HG02763 (cell line): Measurements from ENCODE around the gene SEMA6C.
A peak's percentile ranks its signal among the peaks of the same experiment; 100 is the strongest.
"Not testable (repeated sequence)": the region's sequence is repeated elsewhere in the genome, so short reads cannot be mapped to it uniquely, and the experiment has no call there.

ENCODE experiments used
- ATAC-seq: cut with Tn5 transposase; IDR thresholded peaks from one replicate; pipeline ENCODE4 v1.9.1; 2021; ENCODE audit warnings: mild to moderate bottlenecking, moderate library complexity; ENCODE audit not compliant: unreplicated experiment

SEMA6C gene, protein sequence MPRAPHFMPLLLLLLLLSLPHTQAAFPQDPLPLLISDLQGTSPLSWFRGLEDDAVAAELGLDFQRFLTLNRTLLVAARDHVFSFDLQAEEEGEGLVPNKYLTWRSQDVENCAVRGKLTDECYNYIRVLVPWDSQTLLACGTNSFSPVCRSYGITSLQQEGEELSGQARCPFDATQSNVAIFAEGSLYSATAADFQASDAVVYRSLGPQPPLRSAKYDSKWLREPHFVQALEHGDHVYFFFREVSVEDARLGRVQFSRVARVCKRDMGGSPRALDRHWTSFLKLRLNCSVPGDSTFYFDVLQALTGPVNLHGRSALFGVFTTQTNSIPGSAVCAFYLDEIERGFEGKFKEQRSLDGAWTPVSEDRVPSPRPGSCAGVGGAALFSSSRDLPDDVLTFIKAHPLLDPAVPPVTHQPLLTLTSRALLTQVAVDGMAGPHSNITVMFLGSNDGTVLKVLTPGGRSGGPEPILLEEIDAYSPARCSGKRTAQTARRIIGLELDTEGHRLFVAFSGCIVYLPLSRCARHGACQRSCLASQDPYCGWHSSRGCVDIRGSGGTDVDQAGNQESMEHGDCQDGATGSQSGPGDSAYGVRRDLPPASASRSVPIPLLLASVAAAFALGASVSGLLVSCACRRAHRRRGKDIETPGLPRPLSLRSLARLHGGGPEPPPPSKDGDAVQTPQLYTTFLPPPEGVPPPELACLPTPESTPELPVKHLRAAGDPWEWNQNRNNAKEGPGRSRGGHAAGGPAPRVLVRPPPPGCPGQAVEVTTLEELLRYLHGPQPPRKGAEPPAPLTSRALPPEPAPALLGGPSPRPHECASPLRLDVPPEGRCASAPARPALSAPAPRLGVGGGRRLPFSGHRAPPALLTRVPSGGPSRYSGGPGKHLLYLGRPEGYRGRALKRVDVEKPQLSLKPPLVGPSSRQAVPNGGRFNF

GRCh38 chr1:151146412-151147131 lies at the start of gene SEMA6C:
Gene SEMA6C, minus strand, starts transcription at chr1:151146631. Its CDS starts 4,010 bp downstream, at chr1:151142621.
- peak; percentile 99 for ATAC-seq

DNA sequence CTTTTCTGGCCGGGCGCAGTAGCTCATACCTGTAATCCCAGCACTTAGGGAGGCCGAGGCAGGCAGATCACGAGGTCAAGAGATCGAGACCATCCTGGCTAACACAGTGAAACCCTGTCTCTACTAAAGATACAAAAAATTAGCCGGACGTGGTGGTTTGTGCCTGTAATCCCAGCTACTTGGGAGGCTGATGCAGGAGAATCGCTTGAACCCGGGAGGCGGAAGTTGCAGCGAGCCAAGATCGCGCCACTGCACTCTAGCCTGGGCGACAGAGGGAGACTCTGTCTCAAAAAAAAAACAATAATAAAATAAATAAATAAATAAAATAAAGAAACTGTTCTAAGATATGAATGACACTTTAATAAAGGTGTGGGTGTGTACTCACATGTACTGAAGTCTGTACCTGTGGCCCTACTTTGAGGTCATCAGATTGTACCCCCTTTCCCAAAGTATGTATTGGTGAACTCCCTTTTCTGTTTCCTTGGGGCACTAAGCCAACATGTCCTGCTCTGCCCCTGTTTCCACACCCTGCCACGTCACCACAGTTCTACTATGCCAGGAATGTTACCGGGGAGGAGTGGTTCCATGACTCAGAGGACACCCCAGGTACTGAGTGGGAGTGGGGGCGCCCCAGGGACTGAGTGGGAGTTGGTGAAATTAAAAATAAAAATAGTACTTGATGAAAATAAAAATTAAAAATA lies 48.6 kb upstream of the SEMA6C start:
- not testable (repeated sequence) for ATAC-seq

DNA sequence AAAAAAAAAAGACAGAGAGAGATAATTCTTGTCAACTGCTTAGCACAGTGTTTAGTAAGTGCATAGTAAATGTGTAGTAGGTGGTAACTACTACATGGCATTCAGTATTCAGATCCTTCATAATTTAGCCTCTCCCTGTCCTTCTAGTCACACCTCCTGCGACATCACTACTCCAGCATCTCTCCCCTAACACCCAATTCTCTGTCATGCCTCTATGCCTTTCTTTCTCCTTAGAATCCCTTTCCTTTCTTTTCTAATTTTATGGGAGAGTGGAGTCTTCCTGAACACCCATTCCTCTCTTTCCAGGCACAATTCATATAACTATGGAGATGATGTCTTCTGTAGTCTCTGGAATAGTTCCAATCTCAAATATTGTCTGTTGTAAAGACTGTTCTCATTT lies 47.4 kb upstream of the SEMA6C start:
- ATAC-seq: no peak

DNA sequence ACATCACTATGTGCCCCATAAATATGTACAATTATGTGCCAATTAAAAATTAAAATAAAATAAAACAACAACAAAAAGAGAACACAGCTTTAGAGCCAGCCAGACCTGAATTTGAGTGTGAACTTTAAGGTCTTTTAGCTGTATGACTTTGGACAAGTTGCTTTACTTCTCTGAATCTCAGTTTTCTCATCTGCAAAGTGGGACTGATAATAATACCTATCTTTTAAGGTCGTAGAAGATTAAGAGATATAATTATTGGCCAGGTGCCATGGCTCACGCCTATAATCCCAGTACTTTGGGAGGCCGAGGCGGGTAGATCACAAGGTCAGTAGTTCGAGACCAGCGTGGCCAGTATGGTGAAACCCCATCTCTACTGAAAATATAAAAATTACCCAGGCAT lies 46.9 kb upstream of the SEMA6C start:
- no peak for ATAC-seq

DNA sequence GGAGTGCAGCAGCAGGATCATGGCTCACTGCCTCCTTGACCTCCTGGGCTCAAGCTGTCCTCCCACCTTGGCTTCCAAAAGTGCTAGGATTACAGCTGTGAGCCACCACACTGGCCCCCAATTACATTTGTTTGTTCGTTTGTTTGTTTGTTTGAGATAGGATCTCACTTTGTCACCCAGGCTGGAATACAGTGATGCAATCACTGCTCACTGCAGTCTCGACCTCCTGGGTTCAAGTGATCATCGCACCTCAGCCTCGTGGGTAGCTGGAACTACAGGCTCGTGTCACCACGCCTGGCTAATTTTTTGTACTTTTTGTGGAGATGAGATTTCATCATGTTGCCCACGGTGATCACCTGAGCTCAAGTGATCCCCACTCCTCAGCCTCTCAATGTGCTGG lies 45.6 kb upstream of the SEMA6C start:
- ATAC-seq: no peak

DNA sequence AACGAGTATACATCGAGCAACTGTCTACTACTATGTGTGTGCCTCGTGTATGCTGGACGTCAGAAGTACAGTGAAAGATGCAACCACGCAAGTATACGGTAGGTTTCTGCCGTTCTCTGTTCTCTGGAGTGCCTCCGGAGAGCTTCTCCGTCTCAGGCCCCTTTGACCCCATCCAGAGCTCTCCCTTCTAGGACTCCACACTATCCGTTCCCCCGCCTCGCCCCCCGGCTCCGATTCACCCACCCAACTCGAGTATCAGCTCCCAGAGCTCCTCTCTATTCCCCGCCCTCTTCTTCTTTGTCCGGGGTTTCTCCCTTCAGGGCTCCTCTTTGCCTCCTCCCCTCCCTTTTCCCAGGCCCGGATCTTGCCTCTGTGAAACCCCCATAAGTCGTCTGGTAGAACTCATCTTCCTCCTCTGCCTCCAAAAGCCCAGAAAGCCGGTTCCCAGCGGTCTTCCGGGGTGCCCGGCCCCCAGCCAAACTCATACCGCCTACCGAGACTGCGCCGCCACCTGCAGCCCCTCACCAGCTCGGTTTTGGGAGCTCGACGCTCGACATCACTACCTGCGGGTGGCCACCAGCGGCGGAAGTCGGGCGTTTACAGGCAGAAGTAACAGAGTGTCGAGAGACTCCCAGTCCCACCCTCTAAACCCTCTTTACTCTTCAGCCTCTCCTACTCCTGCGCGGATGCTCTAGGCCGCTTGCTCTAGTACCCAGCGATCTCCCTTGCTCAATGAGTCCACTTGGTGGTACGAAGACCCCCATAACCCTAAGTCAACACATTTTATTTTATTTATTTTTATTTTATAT lies 43.4 kb upstream of the SEMA6C start, which contains the start of gene VPS72:
VPS72 (minus strand) TSS at position 561 of the 809 bp plus-strand sequence; CDS start at position 485, 76 bp downstream.
- peak; percentile 84 for ATAC-seq

DNA sequence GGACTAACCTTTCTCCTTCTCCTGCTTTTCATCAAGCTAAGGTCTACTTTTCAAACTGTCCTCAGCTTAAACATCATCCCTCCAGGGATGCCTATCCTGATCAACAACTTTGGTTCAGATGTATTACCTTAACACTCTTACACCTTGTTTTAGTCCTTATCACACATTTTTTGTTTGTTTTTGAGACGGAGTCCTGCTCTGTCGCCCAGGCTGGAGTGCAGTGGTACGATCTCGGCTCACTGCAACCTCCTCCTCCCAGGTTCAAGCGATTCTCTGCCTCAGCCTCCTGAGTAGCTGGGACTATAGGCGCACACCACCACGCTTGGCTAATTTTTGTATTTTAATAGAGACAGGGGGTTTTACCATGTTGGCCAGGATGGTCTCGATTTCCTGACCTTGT lies 42.2 kb upstream of the SEMA6C start:
- ATAC-seq: not testable (repeated sequence)

- ATAC-seq: no peak
Measured at GRCh38 chr1:151187205-151187604, 40.8 kb upstream of the SEMA6C start.

- no peak for ATAC-seq
Measured at GRCh38 chr1:151184211-151184610, 37.8 kb upstream of the SEMA6C start.

- ATAC-seq: no peak
Measured at GRCh38 chr1:151176514-151177045, 30.1 kb upstream of the SEMA6C start.

DNA sequence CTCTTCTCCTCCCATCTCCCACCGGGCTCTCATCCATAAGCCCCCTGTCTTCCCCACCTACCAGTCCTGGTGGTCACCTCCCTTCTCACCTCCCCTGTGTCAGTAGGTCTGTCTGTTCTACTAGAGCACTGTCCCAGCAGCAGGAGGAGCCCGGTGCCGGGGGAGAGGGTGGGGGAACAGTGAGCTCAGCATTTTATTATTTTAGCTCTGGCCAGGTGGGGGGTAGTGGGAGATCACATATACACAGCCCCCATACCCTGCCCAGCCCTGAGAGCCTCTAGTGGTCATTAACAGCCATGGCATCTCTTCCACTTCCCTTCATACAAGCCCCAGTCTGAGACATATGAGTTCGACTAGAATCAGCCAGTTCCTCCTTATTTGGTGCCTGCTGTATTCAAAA lies 29.4 kb upstream of the SEMA6C start, which contains the start of gene TMOD4:
TMOD4 (minus strand) TSS at position 119 of the 400 bp plus-strand sequence. CDS start 1,106 bp downstream, outside the sequence.
- no peak for ATAC-seq

- ATAC-seq: no peak
Measured at GRCh38 chr1:151175041-151175741, 28.8 kb upstream of the SEMA6C start.

DNA sequence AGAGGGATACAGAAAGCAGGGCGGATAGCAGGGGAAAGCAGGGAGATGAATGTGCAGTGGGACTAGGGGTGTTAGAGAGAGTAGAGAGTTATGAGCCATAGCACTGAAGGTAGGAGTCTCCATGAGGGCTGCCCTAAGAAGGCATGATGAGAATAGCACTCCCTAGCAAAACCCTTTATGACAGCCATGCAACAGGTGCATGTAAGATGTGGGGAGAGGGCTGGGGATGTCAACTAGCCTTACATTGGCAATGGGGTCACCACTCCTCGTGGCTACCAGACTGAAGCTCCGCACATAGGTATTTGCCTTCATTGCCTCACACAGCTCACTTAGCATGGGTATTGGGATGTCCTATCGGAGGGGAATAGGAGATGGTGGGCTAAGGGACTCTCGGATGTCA lies 24.8 kb upstream of the SEMA6C start:
- ATAC-seq: no peak

DNA sequence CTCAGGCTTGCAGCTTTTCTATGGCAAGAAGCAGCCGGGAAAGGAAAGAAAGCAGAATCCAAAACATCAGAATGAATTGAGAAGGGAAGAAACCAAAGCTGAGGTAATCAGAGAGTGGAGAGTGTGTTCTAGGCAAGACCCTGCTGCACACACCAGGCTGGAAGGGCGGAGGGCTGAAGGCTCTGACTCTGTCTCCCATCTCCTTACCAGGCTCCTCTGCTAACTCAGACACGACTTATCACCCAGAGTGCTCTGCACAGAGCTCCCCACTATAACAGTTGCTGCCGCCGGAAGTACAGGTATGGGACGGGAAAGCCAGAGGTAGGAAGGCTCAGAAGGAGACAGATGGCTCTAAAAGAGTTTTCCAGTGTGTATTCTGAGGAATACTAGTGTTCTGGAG lies 20.7 kb upstream of the SEMA6C start:
- ATAC-seq: no peak

GRCh38 chr1:151166505-151166956 lies 20.1 kb upstream of the SEMA6C start:
- no peak for ATAC-seq

GRCh38 chr1:151165738-151166504 lies 19.5 kb upstream of the SEMA6C start, which contains the start of the genes LYSMD1 and SCNM1:
Gene LYSMD1, minus strand, starts transcription at chr1:151165902. Its CDS starts 644 bp downstream, at chr1:151165258.
Gene SCNM1, plus strand, starts transcription at chr1:151166144. Its CDS starts 9 bp downstream, at chr1:151166153.
- peak; percentile 90 for ATAC-seq

- no peak for ATAC-seq
Measured at GRCh38 chr1:151165281-151165737, 18.9 kb upstream of the SEMA6C start.
